DOHH2 (cell line): Measurements from ENCODE around the gene PSENEN.

Source experiments
- H3F3A ChIP-seq: fragments of 200-600 bp; sonication (generic), shearing (Covaris generic); 2 replicates; pipeline ENCODE4 v1.6.0; 2016; ENCODE audit warnings: antibody characterized with exemption, mild to moderate bottlenecking; ENCODE audit not compliant: control insufficient read depth, insufficient read depth
- H3K27ac ChIP-seq: fragments of 200-600 bp; sonication (generic); 2 replicates; pipeline ENCODE4 v1.5.1; 2014; ENCODE audit warnings: low read depth, mild to moderate bottlenecking, low read length, moderate library complexity
- H3K27me3 ChIP-seq: fragments of 200-600 bp; sonication (generic); 2 replicates; pipeline ENCODE4 v1.6.1; 2014; ENCODE audit warnings: mild to moderate bottlenecking, low read length, mixed read lengths; ENCODE audit not compliant: control insufficient read depth
- H3K36me3 ChIP-seq: fragments of 200-600 bp; sonication (generic); 2 replicates; pipeline ENCODE4 v1.6.1; 2014; ENCODE audit warnings: mild to moderate bottlenecking, low read length, moderate library complexity, mixed read lengths; ENCODE audit not compliant: control insufficient read depth
- H3K4me1 ChIP-seq: fragments of 200-600 bp; sonication (generic); 2 replicates; pipeline ENCODE4 v1.6.1; 2014; ENCODE audit warnings: mild to moderate bottlenecking, low read length, mixed read lengths; ENCODE audit not compliant: control insufficient read depth
- H3K4me2 ChIP-seq: fragments of 200-600 bp; sonication (generic); 2 replicates; pipeline ENCODE4 v1.6.0; 2014; ENCODE audit warnings: mild to moderate bottlenecking, low read length, moderate library complexity
- H3K4me3 ChIP-seq: fragments of 200-600 bp; sonication (generic); 2 replicates; pipeline ENCODE4 v1.5.1; 2014; ENCODE audit warnings: mild to moderate bottlenecking, low read length, mixed read lengths
- H3K79me2 ChIP-seq: fragments of 200-600 bp; sonication (generic); 2 replicates; pipeline ENCODE4 v1.6.1; 2014; ENCODE audit warnings: mild to moderate bottlenecking, low read length, mixed read lengths; ENCODE audit not compliant: control insufficient read depth
- H3K9me2 ChIP-seq: fragments of 200-600 bp; sonication (generic); replicated peaks from 2 replicates; pipeline ENCODE4 v1.6.1; 2014; ENCODE audit warnings: mild to moderate bottlenecking, low read length, mixed read lengths; ENCODE audit not compliant: control insufficient read depth
- H3K9me3 ChIP-seq: fragments of 200-600 bp; sonication (generic); 2 replicates; pipeline ENCODE4 v1.6.1; 2014; ENCODE audit warnings: antibody characterized with exemption, low read length, mixed read lengths; ENCODE audit not compliant: control insufficient read depth, insufficient read depth
- H4K20me1 ChIP-seq: fragments of 200-600 bp; sonication (generic); 2 replicates; pipeline ENCODE4 v1.6.0; 2014; ENCODE audit warnings: low read depth, mild to moderate bottlenecking, antibody characterized with exemption, low read length, moderate library complexity; ENCODE audit not compliant: control insufficient read depth, insufficient read depth
- CTCF ChIP-seq: fragments of 200-600 bp; sonication (generic); IDR thresholded peaks from one replicate; pipeline ENCODE4 v1.5.1; 2014; ENCODE audit warnings: antibody characterized with exemption, mild to moderate bottlenecking, low read depth, low read length; ENCODE audit not compliant: poor library complexity, severe bottlenecking
- EZH2phosphoT487 ChIP-seq: fragments of 200-600 bp; sonication (generic); IDR thresholded peaks from 2 replicates; pipeline ENCODE4 v1.6.1; 2017; ENCODE audit warnings: borderline replicate concordance, mild to moderate bottlenecking, antibody characterized with exemption, low read length, moderate library complexity, mixed read lengths

Gene PSENEN

GRCh38 chr19:35732540-35733179, 12.8 kb upstream of the PSENEN start:
- H3K4me2 ChIP-seq: no peak overlapping the region
- no peaks in the 10 kb centered on the region for H4K20me1 ChIP-seq
- H3K4me3 ChIP-seq: no peak overlapping the region
- H3K36me3 ChIP-seq: peaks cover 91% of the 10 kb centered on the region
- no peaks in the 10 kb centered on the region for H3K9me2 ChIP-seq
- no peaks in the 10 kb centered on the region for H3K9me3 ChIP-seq
- H3F3A ChIP-seq: peaks cover 10% of the 10 kb centered on the region
- no peaks in the 10 kb centered on the region for H3K79me2 ChIP-seq
- H3K27me3 ChIP-seq: no peaks in the 10 kb centered on the region
- no peak overlapping the region for H3K27ac ChIP-seq
- H3K4me1 ChIP-seq: peaks cover 14% of the 10 kb centered on the region
- TF ChIP-seq EZH2phosphoT487: no peak
- TF ChIP-seq CTCF: no peak

- Histone ChIP-seq H3K4me2 (no peak overlapping the region), H3F3A (peaks cover 10% of the 10 kb centered on the region), H3K36me3 (peaks cover 91% of the 10 kb centered on the region), H3K79me2 (no peaks in the 10 kb centered on the region), H4K20me1 (no peaks in the 10 kb centered on the region), H3K9me2 (no peaks in the 10 kb centered on the region), H3K4me1 (peaks cover 15% of the 10 kb centered on the region), H3K27me3 (no peaks in the 10 kb centered on the region), H3K4me3 (no peak overlapping the region), H3K9me3 (no peaks in the 10 kb centered on the region), H3K27ac (no peak overlapping the region)
- TF ChIP-seq CTCF: no peak
- TF ChIP-seq EZH2phosphoT487: no peak
Observed at GRCh38 chr19:35733180-35734125, 12.0 kb upstream of the PSENEN start.

DNA sequence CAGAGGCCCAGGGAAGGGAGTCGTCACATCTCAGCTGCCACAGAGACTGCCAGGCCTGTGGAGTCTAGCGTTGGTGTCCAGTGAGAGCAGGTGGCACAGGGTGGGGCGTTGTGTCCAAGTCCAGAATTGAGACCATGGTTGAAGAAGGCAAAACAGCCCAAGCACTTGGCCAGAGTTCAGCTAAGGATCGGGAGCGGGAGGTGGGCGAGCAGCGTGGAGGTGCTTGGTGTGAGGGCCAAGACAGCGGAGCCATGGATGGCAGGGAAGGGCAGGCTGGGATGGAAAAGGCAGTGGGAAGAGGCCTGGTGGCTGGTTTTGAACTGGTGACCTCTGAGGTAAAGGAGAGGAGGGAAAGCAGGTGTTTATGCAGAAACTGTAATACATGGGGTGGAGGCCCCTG, 11.2 kb upstream of the PSENEN start:
- TF ChIP-seq EZH2phosphoT487 (no peak), CTCF (no peak)
- no peaks in the 10 kb centered on the region for H3K9me3 ChIP-seq
- no peak overlapping the region for H3K4me3 ChIP-seq
- H3K27me3 ChIP-seq: no peaks in the 10 kb centered on the region
- H3K79me2 ChIP-seq: no peaks in the 10 kb centered on the region
- H3K9me2 ChIP-seq: no peaks in the 10 kb centered on the region
- H3K36me3 ChIP-seq: peaks cover 91% of the 10 kb centered on the region
- no peaks in the 10 kb centered on the region for H4K20me1 ChIP-seq
- peaks cover 16% of the 10 kb centered on the region for H3F3A ChIP-seq
- H3K27ac ChIP-seq: no peak overlapping the region
- H3K4me2 ChIP-seq: no peak overlapping the region
- H3K4me1 ChIP-seq: peaks cover 15% of the 10 kb centered on the region
